Spleen (tissue), 11 donors: Measurements from ENCODE around the gene SEPHS2. TPM values are rescaled to one million over a fixed set of nuclear protein-coding genes. Genes with fewer than 3 reads are reported as not detected.
"Not testable (repeated sequence)": the region's sequence is repeated elsewhere in the genome, so short reads cannot be mapped to it uniquely, and the experiment has no call there.

Experiments
- DNase-seq: peaks from one replicate; pipeline ENCODE4 v3.0.0-alpha.2; 2020
- H3K27ac ChIP-seq, 8 donors: fragments of 200-600 bp; sonication (generic) in 7 of 8; 1 replicate in 4 of 8; 2 replicates in 4 of 8; pipeline versions ENCODE4 v1.5.0 to v1.8.0; 2016 to 2021; ENCODE audit warnings: inconsistent platforms in 4 of 8, mild to moderate bottlenecking in 4 of 8, moderate library complexity in 1 of 8
- H3K27me3 ChIP-seq, 7 donors: fragments of 200-600 bp; sonication (generic) in 6 of 7; replicated peaks in 1 of 7; 1 replicate in 4 of 7; 2 replicates in 3 of 7; pipeline versions ENCODE4 v1.5.0 to v1.8.0; 2016 to 2021; ENCODE audit warnings: inconsistent platforms in 3 of 7, mild to moderate bottlenecking in 1 of 7
- H3K36me3 ChIP-seq, 6 donors: fragments of 200-600 bp; sonication (generic) in 5 of 6; 1 replicate in 4 of 6; 2 replicates in 2 of 6; pipeline versions ENCODE4 v1.5.0 to v1.8.0; 2016 to 2021; ENCODE audit warnings: inconsistent platforms in 2 of 6
- H3K4me1 ChIP-seq, 6 donors: fragments of 200-600 bp; sonication (generic) in 5 of 6; 1 replicate in 3 of 6; 2 replicates in 3 of 6; pipeline versions ENCODE4 v1.5.0 to v1.8.0; 2016 to 2021; ENCODE audit warnings: inconsistent platforms in 3 of 6
- H3K4me3 ChIP-seq, 8 donors: fragments of 200-600 bp; sonication (generic) in 7 of 8; 1 replicate in 4 of 8; 2 replicates in 4 of 8; pipeline versions ENCODE4 v1.5.0 to v1.8.0; 2016 to 2021; ENCODE audit warnings: inconsistent platforms in 4 of 8, mild to moderate bottlenecking in 4 of 8, moderate library complexity in 2 of 8
- H3K9me3 ChIP-seq, 8 donors: fragments of 200-600 bp; sonication (generic) in 7 of 8; 1 replicate in 4 of 8; 2 replicates in 4 of 8; pipeline versions ENCODE4 v1.5.0 to v1.8.0; 2016 to 2021; ENCODE audit warnings: inconsistent platforms in 4 of 8
- CTCF ChIP-seq, 11 experiments: fragments of 200-600 bp in 7 of 11; fragments of 450-650 bp in 4 of 11; sonication (generic) in 4 of 11; IDR thresholded peaks in 8 of 11; conservative IDR thresholded peaks in 3 of 11; 1 replicate in 7 of 11; 2 replicates in 4 of 11; pipeline versions ENCODE4 v1.4.0 to v1.8.0; 2016 to 2021; ENCODE audit warnings: antibody characterized with exemption in 11 of 11, inconsistent platforms in 4 of 11, mild to moderate bottlenecking in 1 of 11
- POLR2A ChIP-seq, 3 donors: fragments of 450-650 bp; IDR thresholded peaks; one replicate each; pipeline ENCODE4 v1.5.1; 2017; ENCODE audit warnings: antibody characterized with exemption in 3 of 3, mild to moderate bottlenecking in 1 of 3
- POLR2AphosphoS5 ChIP-seq, 3 donors: sonication (generic); formaldehyde crosslinking; IDR thresholded peaks; one replicate each; pipeline ENCODE4 v1.5.1; 2017; ENCODE audit warnings: antibody characterized with exemption in 3 of 3
- WGBS, 5 donors: extraction: QIAGEN DNeasy Blood & Tissue Kit in 3 of 5; methylation state at CpG; one replicate each; pipeline versions ENCODE4 v1.1.5 to v1.1.7; 2013 to 2018; 5-methylcytosine and 5-hydroxymethylcytosine counted together
- intact Hi-C: fragments of 100-400 bp; cut with DNase I; formaldehyde crosslinking; loops from one replicate; pipeline ENCODE4 v1.15.0; 2023; ENCODE audit warnings: low total_unique reads
- polyA plus RNA-seq, 3 donors: library from polyadenylated mRNA; stranded (reverse); fragments of 200-250 nt; gene quantifications; one replicate each; pipeline ENCODE4 v1.2.1, GENCODE V29; 2013
- total RNA-seq, 7 donors: library from RNA; depleted of rRNA in 3 of 7; stranded (reverse); fragments of >200 nt in 3 of 7; fragmentation: NEBNext Ultra II Directional in 4 of 7; extraction: Animal tissue kit (Norgen Biotek cat#: 25700) in 4 of 7; gene quantifications; one replicate each; pipeline versions ENCODE4 v1.1.0 to v1.2.1, GENCODE V29; 2016 to 2021
- donor health status: healthy with polysubstance abuse.
- donor health status: DM: no; HTN: no; CAD: no; lungs with moderate emphysema.
- donor health status: DM: no; HTN: no; CAD: no.
- donor health status: Bipolar disorder and iron deficiency.
- donor health status: healthy.
- donor health status: DM: no; HTN: no; CAD: no.
- donor health status: DM: yes; HTN: yes; CAD: no.

SEPHS2 gene
- total and polyA plus RNA-seq, 10 donors, result 35.5 to 56.0 (median 46.6) TPM

- Histone ChIP-seq H3K36me3 (peaks cover 0 to 20% (median 13%) of the 10 kb centered on the region in 6 donors), H3K27me3 (no peaks in the 10 kb centered on the region), H3K4me1 (peaks cover 10 to 80% (median 52%) of the 10 kb centered on the region in 6 donors), H3K27ac (no peak overlapping the region), H3K9me3 (no peaks in the 10 kb centered on the region), H3K4me3 (no peak overlapping the region)
- WGBS, 5 donors, result 88 to 94% (median 90%) methylated on average over 25 to 42 of the region's 42 CpGs
- DNase-seq, result peak; percentile 76
- intact Hi-C loops, result no loop called here
- no peak for TF ChIP-seq POLR2AphosphoS5 (IDR thresholded peaks at IDR 0.05)
- no peak for TF ChIP-seq POLR2A (IDR thresholded peaks at IDR 0.05)
- no peak for TF ChIP-seq CTCF (IDR thresholded peaks at IDR 0.05 in 8 of 11, conservative IDR thresholded peaks at IDR 0.05 in 3 of 11)
Observed at GRCh38 chr16:30397776-30398660, 47.7 kb downstream of the SEPHS2 start.

- Histone ChIP-seq H3K4me1 (peaks cover 10 to 76% (median 52%) of the 10 kb centered on the region in 6 donors), H3K27ac (no peak overlapping the region), H3K27me3 (no peaks in the 10 kb centered on the region), H3K36me3 (peaks cover 0 to 20% (median 13%) of the 10 kb centered on the region in 6 donors), H3K4me3 (peak overlapping the region in 1 of 8 donors; percentile 6), H3K9me3 (no peaks in the 10 kb centered on the region)
- DNase-seq, result no peak
- TF ChIP-seq POLR2A (IDR thresholded peaks at IDR 0.05), result no peak
- no peak for TF ChIP-seq CTCF (IDR thresholded peaks at IDR 0.05 in 8 of 11, conservative IDR thresholded peaks at IDR 0.05 in 3 of 11)
- WGBS, 5 donors, result 41 to 59% (median 54%) methylated on average over 4 of the region's 4 CpGs
- intact Hi-C loops, result no loop called here
Observed at GRCh38 chr16:30397056-30397455, 48.6 kb downstream of the SEPHS2 start.

GRCh38 chr16:30396627-30397026, 49.0 kb downstream of the SEPHS2 start:
- 81 to 85% (median 84%) methylated on average over 4 of the region's 4 CpGs for WGBS, 5 donors

GRCh38 chr16:30395992-30396585, 49.6 kb downstream of the SEPHS2 start:
- TF ChIP-seq CTCF (IDR thresholded peaks at IDR 0.05 in 8 of 11, conservative IDR thresholded peaks at IDR 0.05 in 3 of 11) (no peak), POLR2AphosphoS5 (IDR thresholded peaks at IDR 0.05) (no peak), POLR2A (IDR thresholded peaks at IDR 0.05) (no peak)
- Histone ChIP-seq H3K27ac (peak overlapping the region; percentile 51 to 82 (median 76)), H3K4me1 (peaks cover 10 to 68% (median 48%) of the 10 kb centered on the region in 6 donors), H3K9me3 (no peaks in the 10 kb centered on the region), H3K4me3 (peak overlapping the region; percentile 57 to 87 (median 82)), H3K36me3 (peaks cover 0 to 20% (median 13%) of the 10 kb centered on the region in 6 donors), H3K27me3 (no peaks in the 10 kb centered on the region)
- no peak for DNase-seq
- 19 to 24% (median 22%) methylated on average over 13 of the region's 13 CpGs for WGBS, 5 donors
- intact Hi-C loops, result no loop called here

More at GRCh38 chr16:30396627-30397026, 49.0 kb downstream of the SEPHS2 start:
- H3K27me3 ChIP-seq, H3K9me3 ChIP-seq, H3K27ac ChIP-seq, intact Hi-C loops, DNase-seq: not testable (repeated sequence)
- peak overlapping the region in 1 of 8 donors; percentile 6 for H3K4me3 ChIP-seq
- H3K4me1 ChIP-seq, result peaks cover 10 to 74% (median 52%) of the 10 kb centered on the region in 6 donors
- H3K36me3 ChIP-seq, result peaks cover 0 to 20% (median 13%) of the 10 kb centered on the region in 6 donors
